Panc1 (cell line): ENCODE measurements around the gene LSM6. TPM values are rescaled to one million over a fixed set of nuclear protein-coding genes. Genes with fewer than 3 reads are reported as not detected.

Experiments used
- ATAC-seq: fragments of 200-7000 bp; cut with Tn5 transposase; 2 replicates; pipeline ENCODE4 v1.9.1; 2020; ENCODE audit warnings: mild to moderate bottlenecking, moderate library complexity
- BruUV-seq: library from RNA; stranded (reverse); fragments of 400-500 nt; replicated peaks from 2 replicates; lab custom pipeline; 2021; lab: Mats Ljungman, UMichigan
- CTCF ChIA-PET: fragments of 300-600 bp; sonication (Branson Sonifier 250); formaldehyde crosslinking; loops from one replicate; lab custom pipeline; 2022; ENCODE audit warnings: antibody characterized with exemption; lab: Charles Lee
- POLR2A ChIA-PET: fragments of 300-600 bp; sonication (Branson Sonifier 250); formaldehyde crosslinking; loops from one replicate; lab custom pipeline; 2022; ENCODE audit warnings: antibody characterized with exemption; lab: Charles Lee
- DNase-seq: peaks from one replicate; pipeline ENCODE4 v3.0.0-alpha.2; 2010; ENCODE audit warnings: low read depth, low spot score
- H3K27ac ChIP-seq: 2 replicates; pipeline ENCODE4 v1.5.1; 2011; ENCODE audit warnings: mild to moderate bottlenecking, low read length, inconsistent platforms
- H3K27me3 ChIP-seq: fragments of 200-500 bp; sonication (Bioruptor generic); 2 replicates; pipeline ENCODE4 v1.6.0; 2014; ENCODE audit warnings: low read length, inconsistent platforms; ENCODE audit not compliant: control insufficient read depth, insufficient read depth
- H3K36me3 ChIP-seq: fragments of 200-500 bp; sonication (Bioruptor generic); 2 replicates; pipeline ENCODE4 v1.5.1; 2014; ENCODE audit warnings: inconsistent platforms, mild to moderate bottlenecking, low read length, moderate library complexity; ENCODE audit not compliant: control insufficient read depth, insufficient read depth
- H3K4me1 ChIP-seq: 2 replicates; pipeline ENCODE4 v1.5.1; 2011; ENCODE audit warnings: inconsistent platforms, mild to moderate bottlenecking, low read length, moderate library complexity; ENCODE audit not compliant: control insufficient read depth, insufficient read depth
- H3K4me3 ChIP-seq, 2 experiments: 2 replicates each; pipeline ENCODE4 v1.5.1; 2011 to 2012; ENCODE audit warnings: low read depth in 2 of 2, low read length in 2 of 2, mild to moderate bottlenecking in 2 of 2, inconsistent platforms in 1 of 2, moderate library complexity in 1 of 2
- H3K9me3 ChIP-seq: fragments of 200-500 bp; sonication (Bioruptor generic); 2 replicates; pipeline ENCODE4 v1.5.1; 2014; ENCODE audit warnings: low read depth, mild to moderate bottlenecking, inconsistent platforms, low read length, moderate library complexity; ENCODE audit not compliant: control insufficient read depth, insufficient read depth
- CTCF ChIP-seq: fragments of 450-650 bp; IDR thresholded peaks from 2 replicates; pipeline ENCODE4 v1.5.1; 2017; ENCODE audit warnings: mild to moderate bottlenecking
- POLR2AphosphoS5 ChIP-seq: IDR thresholded peaks from 2 replicates; pipeline ENCODE4 v1.6.1; 2012; ENCODE audit warnings: mild to moderate bottlenecking, low read depth, low read length, moderate library complexity
- SIN3A ChIP-seq: IDR thresholded peaks from 2 replicates; pipeline ENCODE4 v1.6.1; 2012; ENCODE audit warnings: low read depth, mild to moderate bottlenecking, low read length, moderate library complexity, borderline replicate concordance; ENCODE audit not compliant: insufficient read depth
- TCF7L2 ChIP-seq: IDR thresholded peaks from 2 replicates; pipeline ENCODE4 v1.6.1; 2011; ENCODE audit warnings: mild to moderate bottlenecking, low read depth, low read length, inconsistent platforms
- in situ Hi-C: cut with HindIII; loops from 2 replicates; pipeline ENCODE4 v1.10.0; 2016; ENCODE audit warnings: low sequenced_read_pairs, low pct_unique_long_range_greater_than_20kb
- intact Hi-C: fragments of 100-400 bp; cut with micrococcal nuclease; formaldehyde crosslinking; loops from one replicate; pipeline ENCODE4 v1.10.0; 2022; ENCODE audit not compliant: unreplicated experiment
- total RNA-seq: library from RNA; stranded (reverse); gene quantifications from one replicate; pipeline ENCODE4 v1.2.1, GENCODE V29; 2021; ENCODE audit not compliant: unreplicated experiment
- TF ChIP-seq, protein P1 (sequence below), 2 experiments: IDR thresholded peaks; 2 replicates each; pipeline ENCODE4 v1.6.1; 2011 to 2012; ENCODE audit warnings: low read depth in 2 of 2, control low read depth in 1 of 2, low read length in 1 of 2, mild to moderate bottlenecking in 1 of 2, moderate library complexity in 1 of 2; ENCODE audit not compliant: insufficient read depth in 1 of 2

Gene LSM6
- total RNA-seq, 1 experiment from 2014 or later: 15.9 TPM

DNA sequence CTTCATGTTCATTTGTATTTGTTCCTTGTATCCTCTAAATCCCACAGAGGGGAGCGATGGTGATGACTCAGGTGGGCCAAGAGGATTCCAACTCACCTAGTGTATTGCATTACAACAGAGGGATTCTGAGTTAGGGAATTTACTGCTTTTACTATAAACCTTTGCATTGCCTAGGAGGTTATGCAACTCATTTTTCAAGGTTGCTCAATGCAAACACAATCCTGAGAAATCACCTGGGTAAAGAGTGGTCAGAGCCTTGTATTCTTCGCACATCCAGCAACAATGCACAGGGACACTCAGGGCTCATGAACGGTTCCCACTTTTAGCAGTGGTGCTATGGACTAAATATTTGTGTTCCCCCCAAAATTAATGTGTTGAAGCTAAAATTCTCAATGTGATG, 28.6 kb upstream of the LSM6 start:
- ATAC-seq: no peak
- in situ Hi-C loops: no loop called here
- H3K36me3 ChIP-seq: no peaks in the 10 kb centered on the region
- TF ChIP-seq SIN3A: no peak
- TF ChIP-seq CTCF: no peak
- TF ChIP-seq, protein P1, sequence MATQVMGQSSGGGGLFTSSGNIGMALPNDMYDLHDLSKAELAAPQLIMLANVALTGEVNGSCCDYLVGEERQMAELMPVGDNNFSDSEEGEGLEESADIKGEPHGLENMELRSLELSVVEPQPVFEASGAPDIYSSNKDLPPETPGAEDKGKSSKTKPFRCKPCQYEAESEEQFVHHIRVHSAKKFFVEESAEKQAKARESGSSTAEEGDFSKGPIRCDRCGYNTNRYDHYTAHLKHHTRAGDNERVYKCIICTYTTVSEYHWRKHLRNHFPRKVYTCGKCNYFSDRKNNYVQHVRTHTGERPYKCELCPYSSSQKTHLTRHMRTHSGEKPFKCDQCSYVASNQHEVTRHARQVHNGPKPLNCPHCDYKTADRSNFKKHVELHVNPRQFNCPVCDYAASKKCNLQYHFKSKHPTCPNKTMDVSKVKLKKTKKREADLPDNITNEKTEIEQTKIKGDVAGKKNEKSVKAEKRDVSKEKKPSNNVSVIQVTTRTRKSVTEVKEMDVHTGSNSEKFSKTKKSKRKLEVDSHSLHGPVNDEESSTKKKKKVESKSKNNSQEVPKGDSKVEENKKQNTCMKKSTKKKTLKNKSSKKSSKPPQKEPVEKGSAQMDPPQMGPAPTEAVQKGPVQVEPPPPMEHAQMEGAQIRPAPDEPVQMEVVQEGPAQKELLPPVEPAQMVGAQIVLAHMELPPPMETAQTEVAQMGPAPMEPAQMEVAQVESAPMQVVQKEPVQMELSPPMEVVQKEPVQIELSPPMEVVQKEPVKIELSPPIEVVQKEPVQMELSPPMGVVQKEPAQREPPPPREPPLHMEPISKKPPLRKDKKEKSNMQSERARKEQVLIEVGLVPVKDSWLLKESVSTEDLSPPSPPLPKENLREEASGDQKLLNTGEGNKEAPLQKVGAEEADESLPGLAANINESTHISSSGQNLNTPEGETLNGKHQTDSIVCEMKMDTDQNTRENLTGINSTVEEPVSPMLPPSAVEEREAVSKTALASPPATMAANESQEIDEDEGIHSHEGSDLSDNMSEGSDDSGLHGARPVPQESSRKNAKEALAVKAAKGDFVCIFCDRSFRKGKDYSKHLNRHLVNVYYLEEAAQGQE (IDR thresholded peaks at IDR 0.05; ENCODE audit: insufficient read depth in 1 of 2, low read depth in 2 of 2, low read length in 1 of 2): no peak
- no peak for TF ChIP-seq TCF7L2
- no peak for TF ChIP-seq POLR2AphosphoS5
- no peaks in the 10 kb centered on the region for H3K9me3 ChIP-seq
- H3K4me1 ChIP-seq: no peaks in the 10 kb centered on the region
- intact Hi-C loops: no loop called here
- CTCF ChIA-PET: no interaction called here
- no TSS peak for BruUV-seq
- no peak for DNase-seq
- no peak overlapping the region for H3K4me3 ChIP-seq
- H3K27me3 ChIP-seq: no peaks in the 10 kb centered on the region
- H3K27ac ChIP-seq: no peak overlapping the region
- POLR2A ChIA-PET: no interaction called here

- TF ChIP-seq POLR2AphosphoS5 (no peak), CTCF (no peak), SIN3A (no peak), TCF7L2 (no peak)
- TF ChIP-seq, protein P1 (IDR thresholded peaks at IDR 0.05; ENCODE audit: insufficient read depth in 1 of 2, low read depth in 2 of 2, low read length in 1 of 2): no peak
- no peaks in the 10 kb centered on the region for H3K27me3 ChIP-seq
- CTCF ChIA-PET: no interaction called here
- DNase-seq: no peak
- ATAC-seq: no peak
- POLR2A ChIA-PET: no interaction called here
- H3K9me3 ChIP-seq: no peaks in the 10 kb centered on the region
- H3K36me3 ChIP-seq: no peaks in the 10 kb centered on the region
- H3K27ac ChIP-seq: no peak overlapping the region
- no peaks in the 10 kb centered on the region for H3K4me1 ChIP-seq
- in situ Hi-C loops: no loop called here
- no peak overlapping the region for H3K4me3 ChIP-seq
- BruUV-seq: no TSS peak
- intact Hi-C loops: no loop called here
Measured at GRCh38 chr4:146148021-146148420, 27.5 kb upstream of the LSM6 start.
